Neural cell (in vitro differentiated cells): ENCODE data around the gene KIF21B. TPM values are rescaled to one million over a fixed set of nuclear protein-coding genes. Genes with fewer than 3 reads are reported as not detected.

Source experiments
- H2AFZ ChIP-seq: fragments of 200-600, 300-800 bp; sonication (generic), shearing (Covaris generic); 2 replicates; pipeline ENCODE4 v1.6.0; 2014; ENCODE audit warnings: low read depth, mild to moderate bottlenecking, antibody characterized with exemption, low read length, moderate library complexity
- H3F3A ChIP-seq: fragments of 200-600 bp; shearing (Covaris generic); 2 replicates; pipeline ENCODE4 v1.6.1; 2016; ENCODE audit warnings: mild to moderate bottlenecking, moderate library complexity, mixed read lengths, antibody characterized with exemption, low read length; ENCODE audit not compliant: insufficient read depth, poor library complexity, severe bottlenecking
- H3K27ac ChIP-seq: fragments of 200-600, 300-800 bp; sonication (generic), shearing (Covaris generic); 2 replicates; pipeline ENCODE4 v1.5.1; 2014; ENCODE audit warnings: mild to moderate bottlenecking, low read length, moderate library complexity
- H3K27me3 ChIP-seq: fragments of 300-800, 200-600 bp; sonication (generic), shearing (Covaris generic); 2 replicates; pipeline ENCODE4 v1.6.0; 2014; ENCODE audit warnings: mild to moderate bottlenecking, low read depth, low read length, moderate library complexity; ENCODE audit not compliant: insufficient read depth
- H3K36me3 ChIP-seq: fragments of 300-800, 200-600 bp; sonication (generic), shearing (Covaris generic); 2 replicates; pipeline ENCODE4 v1.5.1; 2014; ENCODE audit warnings: mild to moderate bottlenecking, antibody characterized with exemption, low read length, moderate library complexity; ENCODE audit not compliant: insufficient read depth
- H3K4me2 ChIP-seq: fragments of 300-800, 200-600 bp; sonication (generic), shearing (Covaris generic); 2 replicates; pipeline ENCODE4 v1.6.0; 2014; ENCODE audit warnings: mild to moderate bottlenecking, low read length
- H3K4me3 ChIP-seq: fragments of 300-800, 200-600 bp; sonication (generic), shearing (Covaris generic); 2 replicates; pipeline ENCODE4 v1.5.1; 2014; ENCODE audit warnings: mild to moderate bottlenecking, low read length, moderate library complexity
- H3K79me2 ChIP-seq: fragments of 200-600 bp; shearing (Covaris generic); replicated peaks from 2 replicates; pipeline ENCODE4 v1.6.0; 2014; ENCODE audit warnings: mild to moderate bottlenecking, low read length, moderate library complexity; ENCODE audit not compliant: insufficient read depth
- H3K9ac ChIP-seq: fragments of 300-800, 200-600 bp; sonication (generic), shearing (Covaris generic); 2 replicates; pipeline ENCODE4 v1.6.1; 2016; ENCODE audit warnings: mild to moderate bottlenecking, low read length, mixed read lengths
- H3K9me2 ChIP-seq: fragments of 200-600 bp; shearing (Covaris generic); 2 replicates; pipeline ENCODE4 v1.6.1; 2016; ENCODE audit warnings: mild to moderate bottlenecking, low read length, mixed read lengths; ENCODE audit not compliant: insufficient read depth
- H3K9me3 ChIP-seq: fragments of 200-600, 300-800 bp; sonication (generic), shearing (Covaris generic); 2 replicates; pipeline ENCODE4 v1.6.1; 2016; ENCODE audit warnings: mild to moderate bottlenecking, mixed run types, low read length, moderate library complexity, mixed read lengths
- H4K20me1 ChIP-seq: fragments of 200-600 bp; shearing (Covaris generic); 2 replicates; pipeline ENCODE4 v1.6.1; 2016; ENCODE audit warnings: mild to moderate bottlenecking, mixed run types; ENCODE audit not compliant: insufficient read depth
- CTCF ChIP-seq: fragments of 450-650 bp; IDR thresholded peaks from 2 replicates; pipeline ENCODE4 v1.5.1; 2014; ENCODE audit warnings: antibody characterized with exemption, mild to moderate bottlenecking, moderate library complexity; ENCODE audit not compliant: poor library complexity, severe bottlenecking
- EP300 ChIP-seq: fragments of 450-650 bp; conservative IDR thresholded peaks from 2 replicates; pipeline ENCODE4 v1.6.1; 2014; ENCODE audit warnings: antibody characterized with exemption, mild to moderate bottlenecking, moderate library complexity; ENCODE audit not compliant: poor library complexity, severe bottlenecking
- EZH2 ChIP-seq: fragments of 200-600, 300-800 bp; shearing (Covaris generic), sonication (generic); IDR thresholded peaks from 2 replicates; pipeline ENCODE4 v1.6.1; 2014; ENCODE audit warnings: antibody characterized with exemption, low read length, borderline replicate concordance, mild to moderate bottlenecking; ENCODE audit not compliant: insufficient read depth, poor library complexity, severe bottlenecking
- MXI1 ChIP-seq: fragments of 450-650 bp; conservative IDR thresholded peaks from 2 replicates; pipeline ENCODE4 v1.6.1; 2014; ENCODE audit warnings: antibody characterized with exemption, mild to moderate bottlenecking; ENCODE audit not compliant: poor library complexity, severe bottlenecking
- POLR2AphosphoS5 ChIP-seq: IDR thresholded peaks from 2 replicates; pipeline ENCODE4 v1.6.1; 2012
- RAD21 ChIP-seq: fragments of 450-650 bp; conservative IDR thresholded peaks from 2 replicates; pipeline ENCODE4 v1.6.1; 2014; ENCODE audit warnings: antibody characterized with exemption, mild to moderate bottlenecking, moderate library complexity
- SMC3 ChIP-seq: fragments of 450-650 bp; conservative IDR thresholded peaks from 2 replicates; pipeline ENCODE4 v1.6.1; 2014; ENCODE audit warnings: antibody characterized with exemption, mild to moderate bottlenecking, moderate library complexity; ENCODE audit not compliant: poor library complexity
- TAF1 ChIP-seq: IDR thresholded peaks from 2 replicates; pipeline ENCODE4 v1.6.1; 2012; ENCODE audit warnings: low read depth
- polyA plus RNA-seq: library from polyadenylated mRNA; depleted of rRNA; stranded (reverse); fragments of >200 nt; gene quantifications from 2 replicates; pipeline ENCODE4 v1.2.3, GENCODE V29; 2014
- TF ChIP-seq, protein P1 (sequence below): IDR thresholded peaks from 2 replicates; pipeline ENCODE4 v1.6.1; 2012; ENCODE audit warnings: borderline replicate concordance

The KIF21B gene
- polyA plus RNA-seq, 1 donor from 2014 or later, result 53.7 TPM

DNA sequence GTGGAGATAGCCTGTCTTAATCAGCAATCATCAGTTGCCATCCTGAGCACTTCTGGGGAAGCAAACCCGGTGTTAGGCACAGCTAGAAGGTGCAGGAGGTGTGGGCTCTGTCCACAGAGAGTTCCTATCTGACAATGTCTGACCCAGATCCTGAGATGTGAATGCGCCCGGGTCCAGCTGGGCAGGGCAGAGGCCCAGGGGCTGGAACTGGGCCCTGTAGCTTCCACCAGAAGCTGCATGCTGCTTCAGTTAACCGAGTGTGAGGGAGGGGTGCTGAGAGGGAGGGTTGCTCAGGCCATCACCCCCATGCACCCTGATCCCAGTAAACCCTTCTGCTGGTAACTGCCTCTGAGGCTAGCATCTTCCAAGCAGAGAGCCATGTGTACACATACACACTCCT, 42.2 kb downstream of the KIF21B start:
- Histone ChIP-seq H3K36me3 (peaks cover 9% of the 10 kb centered on the region), H3K9me3 (no peaks in the 10 kb centered on the region), H3K9me2 (no peaks in the 10 kb centered on the region), H3K27me3 (no peaks in the 10 kb centered on the region), H3K4me3 (no peak overlapping the region), H3F3A (no peaks in the 10 kb centered on the region), H4K20me1 (no peaks in the 10 kb centered on the region), H3K9ac (no peak overlapping the region), H3K4me2 (no peak overlapping the region), H2AFZ (no peak overlapping the region), H3K79me2 (no peaks in the 10 kb centered on the region), H3K27ac (no peak overlapping the region)
- TF ChIP-seq EZH2 (no peak), TAF1 (no peak), RAD21 (no peak), MXI1 (no peak), EP300 (no peak), SMC3 (no peak), POLR2AphosphoS5 (no peak), CTCF (no peak)
- TF ChIP-seq, protein P1, sequence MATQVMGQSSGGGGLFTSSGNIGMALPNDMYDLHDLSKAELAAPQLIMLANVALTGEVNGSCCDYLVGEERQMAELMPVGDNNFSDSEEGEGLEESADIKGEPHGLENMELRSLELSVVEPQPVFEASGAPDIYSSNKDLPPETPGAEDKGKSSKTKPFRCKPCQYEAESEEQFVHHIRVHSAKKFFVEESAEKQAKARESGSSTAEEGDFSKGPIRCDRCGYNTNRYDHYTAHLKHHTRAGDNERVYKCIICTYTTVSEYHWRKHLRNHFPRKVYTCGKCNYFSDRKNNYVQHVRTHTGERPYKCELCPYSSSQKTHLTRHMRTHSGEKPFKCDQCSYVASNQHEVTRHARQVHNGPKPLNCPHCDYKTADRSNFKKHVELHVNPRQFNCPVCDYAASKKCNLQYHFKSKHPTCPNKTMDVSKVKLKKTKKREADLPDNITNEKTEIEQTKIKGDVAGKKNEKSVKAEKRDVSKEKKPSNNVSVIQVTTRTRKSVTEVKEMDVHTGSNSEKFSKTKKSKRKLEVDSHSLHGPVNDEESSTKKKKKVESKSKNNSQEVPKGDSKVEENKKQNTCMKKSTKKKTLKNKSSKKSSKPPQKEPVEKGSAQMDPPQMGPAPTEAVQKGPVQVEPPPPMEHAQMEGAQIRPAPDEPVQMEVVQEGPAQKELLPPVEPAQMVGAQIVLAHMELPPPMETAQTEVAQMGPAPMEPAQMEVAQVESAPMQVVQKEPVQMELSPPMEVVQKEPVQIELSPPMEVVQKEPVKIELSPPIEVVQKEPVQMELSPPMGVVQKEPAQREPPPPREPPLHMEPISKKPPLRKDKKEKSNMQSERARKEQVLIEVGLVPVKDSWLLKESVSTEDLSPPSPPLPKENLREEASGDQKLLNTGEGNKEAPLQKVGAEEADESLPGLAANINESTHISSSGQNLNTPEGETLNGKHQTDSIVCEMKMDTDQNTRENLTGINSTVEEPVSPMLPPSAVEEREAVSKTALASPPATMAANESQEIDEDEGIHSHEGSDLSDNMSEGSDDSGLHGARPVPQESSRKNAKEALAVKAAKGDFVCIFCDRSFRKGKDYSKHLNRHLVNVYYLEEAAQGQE, result no peak

DNA sequence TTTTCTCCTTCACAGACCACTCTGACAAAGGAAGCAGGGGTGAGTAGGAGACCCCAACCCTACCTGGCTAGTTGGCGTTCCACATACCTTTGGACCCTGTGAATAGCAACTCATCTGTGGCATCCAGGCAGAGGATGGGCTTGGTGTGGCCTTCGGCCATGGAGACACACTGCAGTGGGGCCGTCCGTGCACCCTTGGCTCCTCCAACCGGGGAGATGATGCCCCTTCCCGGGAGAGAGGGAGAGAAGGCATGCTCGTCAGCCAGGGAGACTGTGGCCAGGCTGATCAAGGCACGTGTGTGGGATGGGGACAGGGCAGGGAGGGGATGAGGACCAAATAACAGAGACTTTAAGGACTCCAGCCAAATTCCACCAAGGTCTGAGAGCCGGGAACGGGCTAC, 42.6 kb downstream of the KIF21B start:
- H3K9ac ChIP-seq, result no peak overlapping the region
- H3K27ac ChIP-seq, result no peak overlapping the region
- H3K79me2 ChIP-seq, result no peaks in the 10 kb centered on the region
- no peaks in the 10 kb centered on the region for H4K20me1 ChIP-seq
- TF ChIP-seq EP300, result no peak
- TF ChIP-seq POLR2AphosphoS5, result no peak
- TF ChIP-seq TAF1, result no peak
- TF ChIP-seq SMC3, result no peak
- TF ChIP-seq RAD21, result no peak
- no peak for TF ChIP-seq EZH2
- TF ChIP-seq, protein P1, result no peak
- TF ChIP-seq CTCF, result no peak
- TF ChIP-seq MXI1, result no peak
- H3F3A ChIP-seq, result no peaks in the 10 kb centered on the region
- H3K4me3 ChIP-seq, result no peak overlapping the region
- no peaks in the 10 kb centered on the region for H3K9me2 ChIP-seq
- no peaks in the 10 kb centered on the region for H3K27me3 ChIP-seq
- H3K36me3 ChIP-seq, result peaks cover 9% of the 10 kb centered on the region
- no peak overlapping the region for H2AFZ ChIP-seq
- no peak overlapping the region for H3K4me2 ChIP-seq
- no peaks in the 10 kb centered on the region for H3K9me3 ChIP-seq
